NCI-H526 treated with DMSO at 0.1 percent for 48 hours (cell line): ENCODE results near the gene FHIT.
"Not testable (repeated sequence)": the region's sequence is repeated elsewhere in the genome, so short reads cannot be mapped to it uniquely, and the experiment has no call there.

ENCODE experiments used
- DNase-seq: peaks from one replicate; lab custom pipeline; 2025; lab: John Stamatoyannopoulos, UW

Gene FHIT

GRCh38 chr3:59824876-59825275 lies 1426.4 kb downstream of the FHIT start:
- DNase-seq = no peak

DNA sequence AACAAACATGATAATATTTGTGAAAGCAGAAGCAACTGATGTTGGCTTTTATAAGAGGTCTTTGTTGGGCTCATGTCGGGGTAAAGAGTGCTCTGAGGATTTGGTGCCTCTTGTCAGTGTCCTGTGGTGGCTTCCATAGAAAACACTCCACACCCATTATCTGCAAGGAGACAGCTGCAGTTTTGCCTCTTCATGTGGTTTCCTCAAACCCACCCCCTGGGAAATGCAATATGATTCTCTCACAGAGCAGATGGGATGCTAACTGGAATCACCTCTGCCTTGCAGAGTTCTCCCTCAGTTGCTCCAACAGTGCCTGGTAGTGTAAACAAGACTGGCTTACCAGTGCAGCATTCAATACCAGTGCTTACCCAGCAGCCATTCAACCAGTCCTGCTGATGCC lies 1430.0 kb downstream of the FHIT start:
- DNase-seq = no peak

- no peak for DNase-seq
Measured at GRCh38 chr3:59820352-59820934, 1430.8 kb downstream of the FHIT start.

DNA sequence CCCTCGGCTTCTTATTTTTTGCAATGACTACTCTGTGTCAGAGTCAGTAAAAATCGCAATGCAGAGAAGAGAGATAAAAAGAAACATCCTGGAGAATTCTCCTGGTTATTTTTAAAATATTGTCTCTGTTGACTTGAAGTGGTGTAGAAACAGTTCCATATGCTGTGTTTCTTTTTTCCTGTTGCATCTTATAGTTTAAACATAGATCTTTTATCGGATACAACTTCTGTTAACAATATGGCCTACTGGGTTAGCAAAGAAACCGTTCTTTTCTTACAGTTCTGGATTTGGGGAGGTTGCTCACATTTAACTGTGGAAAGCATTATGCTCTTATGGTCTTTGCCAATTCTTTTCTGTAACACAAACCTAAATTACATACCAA lies 1432.3 kb downstream of the FHIT start:
- DNase-seq = no peak

DNA sequence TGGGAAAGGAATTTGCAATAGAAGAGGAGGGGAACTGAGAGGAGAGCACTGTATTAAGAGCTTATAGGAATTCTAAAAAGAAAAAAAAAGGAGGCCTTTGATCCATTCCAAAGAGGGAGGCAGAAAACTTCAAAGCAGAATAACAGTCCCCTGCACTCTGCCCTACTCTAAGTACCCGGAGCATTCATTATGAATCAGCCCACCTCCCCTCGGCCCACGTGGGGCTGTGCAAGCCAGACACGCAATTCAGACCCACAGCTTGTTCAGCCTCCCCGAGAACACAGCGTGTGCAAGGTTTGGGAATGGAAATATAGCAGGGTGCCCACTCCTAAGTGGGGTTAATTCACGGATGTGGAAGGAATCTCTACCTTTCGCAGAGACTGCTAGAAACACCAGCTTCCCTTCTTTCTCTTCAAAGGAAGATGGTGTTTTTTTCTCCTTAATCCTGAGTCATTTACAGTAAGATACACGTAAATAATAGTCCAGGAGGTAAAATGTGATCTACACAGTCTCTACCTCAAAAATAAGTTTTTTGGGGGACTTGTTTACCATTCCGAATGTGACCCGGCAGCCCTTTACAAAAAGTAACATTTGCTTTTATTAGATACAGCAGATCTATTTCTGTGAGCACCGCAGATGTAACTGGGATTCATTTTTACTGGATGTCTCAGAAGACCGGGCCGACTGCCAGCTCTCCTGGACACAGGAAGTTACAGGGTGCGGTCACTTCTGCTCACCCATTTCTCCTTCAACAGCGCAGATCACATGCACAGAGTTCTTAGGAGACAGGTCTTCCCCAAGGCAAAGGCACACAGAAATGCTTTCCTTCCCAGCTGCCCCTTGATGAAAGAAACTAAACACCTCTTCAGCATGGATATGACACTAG lies 1433.0 kb downstream of the FHIT start:
- no peak for DNase-seq

DNA sequence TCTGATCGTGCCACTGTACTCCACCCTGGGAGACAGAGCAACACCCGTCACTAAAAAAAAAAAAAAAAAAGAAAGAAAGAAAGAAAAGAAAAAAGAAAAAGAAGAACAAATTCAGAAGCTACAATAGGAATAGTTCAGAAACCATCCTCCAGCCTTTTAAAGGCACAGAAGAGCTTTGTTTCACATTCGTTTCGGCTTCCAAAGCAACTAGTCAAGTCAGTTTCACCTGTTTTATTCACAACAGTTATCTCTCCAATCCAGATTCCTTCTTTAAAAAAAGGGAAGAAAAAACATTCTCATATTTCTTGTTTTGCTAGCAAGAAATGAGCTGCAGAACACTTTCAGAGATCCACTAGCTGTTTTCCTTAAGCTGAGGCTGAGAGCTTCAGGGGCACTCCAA lies 1433.7 kb downstream of the FHIT start:
- no peak for DNase-seq

DNA sequence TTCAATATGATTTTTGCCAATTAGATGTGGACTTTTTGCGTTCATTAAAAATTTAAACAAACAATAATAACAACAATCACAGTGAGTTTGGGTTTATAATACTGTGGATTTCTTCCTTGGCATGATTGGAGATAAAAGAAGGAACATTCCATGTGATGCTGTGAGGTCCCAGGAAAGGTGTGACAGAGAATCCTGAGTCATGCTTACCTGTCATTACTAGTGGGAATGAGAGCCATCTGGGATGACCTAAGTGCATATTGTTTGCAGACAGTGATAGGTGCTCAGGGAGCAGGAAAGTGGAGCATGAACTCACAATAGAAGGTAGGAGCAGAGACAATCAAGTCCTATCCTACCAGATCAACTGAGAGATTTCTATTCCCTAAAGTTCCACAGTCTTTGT lies 1434.9 kb downstream of the FHIT start:
- no peak for DNase-seq

GRCh38 chr3:59813148-59813538 lies 1438.1 kb downstream of the FHIT start:
- DNase-seq = no peak

- peak; percentile 3 for DNase-seq
Measured at GRCh38 chr3:59812237-59813147, 1438.8 kb downstream of the FHIT start.

- DNase-seq = no peak
Measured at GRCh38 chr3:59811160-59811559, 1440.1 kb downstream of the FHIT start.

DNA sequence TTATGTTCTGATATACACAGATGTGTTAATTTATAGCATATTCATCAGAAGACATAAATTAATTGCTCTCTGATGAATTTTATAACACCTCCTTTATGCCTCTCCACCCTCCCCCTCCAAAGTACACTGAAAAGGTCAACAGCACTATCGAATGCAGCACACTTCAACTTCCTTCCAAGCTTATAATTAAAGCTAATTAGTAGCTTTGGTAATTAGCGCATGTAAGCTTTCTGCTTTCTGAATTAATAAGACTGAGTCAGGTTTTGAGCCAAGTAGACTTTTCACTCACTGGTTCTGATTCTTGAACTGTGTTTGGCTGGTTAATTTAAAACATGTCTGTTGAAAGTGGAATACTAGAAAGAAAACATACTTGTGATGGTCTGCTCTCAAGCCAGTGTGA lies 1440.6 kb downstream of the FHIT start:
- DNase-seq = no peak

GRCh38 chr3:59809710-59810444 lies 1441.4 kb downstream of the FHIT start:
- DNase-seq = no peak

- DNase-seq = no peak
Measured at GRCh38 chr3:59809016-59809415, 1442.2 kb downstream of the FHIT start.

DNA sequence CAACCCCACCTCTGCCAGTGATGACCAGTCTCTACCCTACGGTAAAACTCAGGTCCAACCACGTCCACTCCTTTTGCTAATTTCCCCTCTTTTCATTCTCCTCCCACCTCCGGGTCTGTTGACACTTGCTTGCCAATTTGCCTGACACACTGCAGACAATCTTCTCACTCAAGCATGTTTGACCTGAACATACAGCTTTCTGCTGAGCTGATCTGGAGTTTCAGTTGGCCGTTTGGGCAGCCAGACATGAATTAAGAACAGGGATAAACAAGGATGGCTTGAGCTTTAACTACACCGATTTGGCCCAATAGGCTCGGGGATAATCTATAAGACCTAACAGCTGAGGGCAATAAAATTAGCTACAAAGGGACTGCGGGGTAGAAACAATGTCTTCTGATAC lies 1442.8 kb downstream of the FHIT start:
- no peak for DNase-seq

GRCh38 chr3:59803268-59803667 lies 1448.0 kb downstream of the FHIT start:
- DNase-seq = no peak

- DNase-seq = not testable (repeated sequence)
Measured at GRCh38 chr3:59802453-59802852, 1448.8 kb downstream of the FHIT start.

DNA sequence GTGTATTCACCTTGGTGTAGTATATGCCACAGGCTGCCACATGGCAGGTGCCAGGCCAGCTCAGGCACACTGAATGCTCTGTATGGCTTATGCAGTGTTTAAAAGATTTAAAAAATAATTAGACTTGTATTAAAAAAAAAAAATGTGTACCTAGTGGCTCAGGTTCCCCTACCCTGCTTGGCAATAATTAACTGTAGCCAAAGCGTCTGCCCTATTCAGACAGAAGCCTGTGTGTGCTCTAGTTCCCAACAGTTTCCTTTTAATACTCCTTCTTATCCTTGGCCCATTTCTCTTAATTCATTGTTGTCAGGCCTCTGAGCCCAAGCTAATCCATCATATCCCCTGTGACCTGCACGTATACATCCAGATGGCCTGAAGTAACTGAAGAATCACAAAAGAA lies 1449.2 kb downstream of the FHIT start:
- no peak for DNase-seq

DNA sequence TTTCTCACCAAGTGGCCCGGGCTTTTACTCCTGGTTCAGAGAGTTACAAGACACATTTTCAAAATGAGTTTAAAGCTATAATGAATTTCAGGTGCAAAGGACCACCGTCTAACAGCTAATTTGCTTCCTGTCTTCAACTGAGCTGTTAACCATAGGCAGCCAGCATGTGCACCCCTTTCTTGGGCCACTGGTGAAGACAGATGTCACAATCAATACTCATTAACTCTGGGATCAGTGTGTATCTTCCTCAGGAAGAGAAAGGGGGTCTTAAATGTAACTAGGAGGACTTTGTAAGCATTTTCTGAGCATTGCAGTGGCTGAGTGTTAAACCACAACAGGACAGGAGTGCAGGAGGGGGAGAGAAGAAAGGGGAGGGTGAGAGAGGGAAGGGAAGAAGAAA lies 1450.8 kb downstream of the FHIT start:
- no peak for DNase-seq

DNA sequence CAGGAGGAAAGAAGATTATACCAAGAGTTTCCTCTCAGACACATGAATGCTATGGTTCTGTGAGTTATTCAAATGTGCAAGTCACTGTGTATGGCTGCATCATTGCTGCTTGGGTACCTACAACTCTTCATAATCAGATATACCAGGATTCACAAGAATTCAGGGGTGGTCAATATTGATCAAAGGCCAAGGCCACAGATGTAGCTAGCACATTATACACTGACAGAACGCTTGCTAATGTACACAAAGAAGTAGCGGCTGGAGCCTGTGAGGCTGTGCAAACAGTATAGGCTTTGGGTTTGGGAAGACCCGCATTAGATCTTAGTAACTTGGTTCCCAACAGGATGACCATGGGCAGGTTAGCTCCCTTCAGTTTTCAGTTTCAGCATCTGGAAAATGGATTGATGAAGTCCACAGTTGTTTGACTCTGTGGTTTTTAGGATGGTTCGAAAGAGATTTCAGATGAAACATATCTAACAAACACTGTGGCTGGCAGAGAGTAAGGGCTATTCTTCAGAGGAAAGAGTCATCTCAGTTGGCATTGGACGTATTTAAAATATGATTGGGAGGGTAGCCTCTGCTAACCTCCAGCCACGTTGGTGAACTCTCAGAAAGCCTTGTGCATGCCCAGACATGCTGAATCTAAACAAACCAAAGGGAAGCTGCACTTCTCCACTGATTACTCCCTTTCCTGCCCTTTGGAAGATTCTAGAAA lies 1452.7 kb downstream of the FHIT start:
- no peak for DNase-seq

GRCh38 chr3:59797533-59797932 lies 1453.7 kb downstream of the FHIT start:
- no peak for DNase-seq

DNA sequence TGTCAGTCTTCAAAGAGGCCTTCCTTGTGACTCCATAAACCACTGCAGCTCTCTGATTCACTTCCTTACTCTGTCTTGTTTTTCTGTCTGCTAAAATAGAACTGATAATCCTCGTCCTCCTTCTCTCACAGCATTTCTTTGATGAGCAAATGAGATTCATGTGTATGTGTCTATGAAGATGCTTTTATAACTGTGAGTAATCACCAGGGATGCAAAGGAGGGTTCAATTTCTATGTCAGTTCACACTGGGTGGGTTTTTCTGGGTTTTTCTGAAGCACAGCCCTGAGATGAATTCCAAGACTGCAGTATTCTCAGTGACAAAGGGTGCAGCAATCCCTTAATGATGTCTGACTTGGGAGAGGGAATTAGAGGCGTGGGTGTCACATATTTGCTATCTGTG lies 1454.8 kb downstream of the FHIT start:
- DNase-seq = no peak
